ENCODE data around the gene RAB33B.
"Not testable (repeated sequence)": the region's sequence is repeated elsewhere in the genome, so short reads cannot be mapped to it uniquely, and the experiment has no call there.

RAB33B gene

GRCh38 chr4:139453371-139454110, 380 bp upstream of the RAB33B start:
- Histone ChIP-seq H3K27ac (peak overlapping the region; percentile 94 to 99), H3K4me3 (peak overlapping the region; percentile 93)
- DNase-seq (ENCODE audit: low spot score), result peak; percentile 99
- no peak for TF ChIP-seq CTCF (IDR thresholded peaks at IDR 0.05)

- Histone ChIP-seq H3K4me3 (peak overlapping the region; percentile 93), H3K27ac (peak overlapping the region; percentile 94 to 99)
- no peak for TF ChIP-seq CTCF (IDR thresholded peaks at IDR 0.05)
- no peak for DNase-seq (ENCODE audit: low spot score)
These were observed 1.2 kb downstream of the RAB33B start for GRCh38 chr4:139455126-139455538.

- TF ChIP-seq CTCF (IDR thresholded peaks at IDR 0.05), result no peak
- H3K27ac ChIP-seq, result no peak overlapping the region
- H3K4me3 ChIP-seq, result peak overlapping the region; percentile 93
- no peak for DNase-seq (ENCODE audit: low spot score)
These were observed 3.4 kb downstream of the RAB33B start for GRCh38 chr4:139457318-139457717.

- no peak for TF ChIP-seq CTCF (IDR thresholded peaks at IDR 0.05)
- Histone ChIP-seq H3K27ac (peak overlapping the region in 1 of 2 donors; percentile 15), H3K4me3 (peak overlapping the region; percentile 12)
- no peak for DNase-seq (ENCODE audit: low spot score)
These were observed 4.6 kb downstream of the RAB33B start for GRCh38 chr4:139458543-139458942.

GRCh38 chr4:139458999-139459398, 5.1 kb downstream of the RAB33B start:
- no peak overlapping the region for H3K27ac ChIP-seq

GRCh38 chr4:139460565-139460964, 6.6 kb downstream of the RAB33B start:
- peak overlapping the region in 1 of 2 donors; percentile 9 for H3K27ac ChIP-seq
- DNase-seq (ENCODE audit: low spot score), result no peak
- H3K4me3 ChIP-seq, result no peak overlapping the region
- no peak for TF ChIP-seq CTCF (IDR thresholded peaks at IDR 0.05)

More at GRCh38 chr4:139458999-139459398, 5.1 kb downstream of the RAB33B start:
- H3K4me3 ChIP-seq, result no peak overlapping the region
- no peak for DNase-seq (ENCODE audit: low spot score)
- no peak for TF ChIP-seq CTCF (IDR thresholded peaks at IDR 0.05)

GRCh38 chr4:139461022-139461628, 7.2 kb downstream of the RAB33B start:
- no peak for DNase-seq (ENCODE audit: low spot score)
- TF ChIP-seq CTCF (IDR thresholded peaks at IDR 0.05), result no peak
- Histone ChIP-seq H3K27ac (peak overlapping the region in 1 of 2 donors; percentile 9), H3K4me3 (no peak overlapping the region)

GRCh38 chr4:139464512-139464911, 10.6 kb downstream of the RAB33B start:
- not testable (repeated sequence) for H3K4me3 ChIP-seq; H3K27ac ChIP-seq; DNase-seq (ENCODE audit: low spot score)
